HG03457 (cell line): ENCODE results near the gene KCNQ4.

Source experiments
- ATAC-seq: cut with Tn5 transposase; IDR thresholded peaks from one replicate; pipeline ENCODE4 v1.9.1; 2021; ENCODE audit warnings: moderate number of reproducible peaks; ENCODE audit not compliant: unreplicated experiment

KCNQ4 gene

GRCh38 chr1:40783001-40783905 is at the start of gene KCNQ4:
TSS of gene KCNQ4 (plus strand) at chr1:40783787. CDS start at chr1:40784094, 307 bp downstream.
- no peak for ATAC-seq

- no peak for ATAC-seq
These were observed 48.5 kb upstream of the KCNQ4 start for GRCh38 chr1:40734882-40735628.

- no peak for ATAC-seq
These were observed 47.5 kb upstream of the KCNQ4 start for GRCh38 chr1:40736085-40736531.

- no peak for ATAC-seq
These were observed 44.8 kb upstream of the KCNQ4 start for GRCh38 chr1:40738831-40739230.

- no peak for ATAC-seq
These were observed 44.1 kb upstream of the KCNQ4 start for GRCh38 chr1:40739455-40740008.

GRCh38 chr1:40740039-40740996 is 43.3 kb upstream of the KCNQ4 start:
- no peak for ATAC-seq

- no peak for ATAC-seq
These were observed 42.4 kb upstream of the KCNQ4 start for GRCh38 chr1:40740997-40741736.

GRCh38 chr1:40742363-40743061 is 41.1 kb upstream of the KCNQ4 start:
- no peak for ATAC-seq

- no peak for ATAC-seq
These were observed 40.1 kb upstream of the KCNQ4 start for GRCh38 chr1:40743452-40743851.

- ATAC-seq = no peak
These were observed 39.7 kb upstream of the KCNQ4 start for GRCh38 chr1:40743860-40744259.

GRCh38 chr1:40745176-40745575 is 38.4 kb upstream of the KCNQ4 start:
- no peak for ATAC-seq

- ATAC-seq = no peak
These were observed 37.1 kb upstream of the KCNQ4 start for GRCh38 chr1:40746344-40747090.

- no peak for ATAC-seq
These were observed 34.5 kb upstream of the KCNQ4 start for GRCh38 chr1:40748841-40749718.

- ATAC-seq = no peak
These were observed 33.8 kb upstream of the KCNQ4 start for GRCh38 chr1:40749817-40750216.

- ATAC-seq = no peak
These were observed 33.1 kb upstream of the KCNQ4 start for GRCh38 chr1:40750451-40750908.

GRCh38 chr1:40751802-40752201 is 31.8 kb upstream of the KCNQ4 start:
- ATAC-seq = no peak

- ATAC-seq = no peak
These were observed 30.3 kb upstream of the KCNQ4 start for GRCh38 chr1:40753142-40753882.
